Esophagus muscularis mucosa (tissue), 4 donors: Measurements from ENCODE around the gene OR2T8. TPM values are rescaled to one million over a fixed set of nuclear protein-coding genes. Genes with fewer than 3 reads are reported as not detected.

Experiments
- DNase-seq: peaks from one replicate; pipeline ENCODE4 v3.0.0-alpha.2; 2017; ENCODE audit errors: extremely low spot score
- H3K27ac ChIP-seq, 4 donors: fragments of 200-600 bp; sonication (generic); replicated peaks in 1 of 4; 1 replicate in 3 of 4; 2 replicates in 1 of 4; pipeline ENCODE4 v1.5.1; 2016 to 2019; ENCODE audit warnings: mild to moderate bottlenecking in 1 of 4
- H3K27me3 ChIP-seq, 4 donors: fragments of 200-600 bp; sonication (generic); one replicate each; pipeline versions ENCODE4 v1.5.1 to v1.6.0; 2016 to 2019
- H3K36me3 ChIP-seq, 4 donors: fragments of 200-600 bp; sonication (generic); one replicate each; pipeline ENCODE4 v1.5.1; 2016 to 2019
- H3K4me1 ChIP-seq, 4 donors: fragments of 200-600 bp; sonication (generic); one replicate each; pipeline ENCODE4 v1.5.1; 2016 to 2019
- H3K4me3 ChIP-seq, 4 donors: fragments of 200-600 bp; sonication (generic); 1 replicate in 2 of 4; 2 replicates in 2 of 4; pipeline ENCODE4 v1.5.1; 2016 to 2019; ENCODE audit warnings: mild to moderate bottlenecking in 4 of 4, moderate library complexity in 1 of 4
- H3K9me3 ChIP-seq, 4 donors: fragments of 200-600 bp; sonication (generic); 1 replicate in 3 of 4; 2 replicates in 1 of 4; pipeline ENCODE4 v1.5.1; 2016 to 2019
- CTCF ChIP-seq, 3 experiments: fragments of 200-600 bp in 2 of 3; fragments of 450-650 bp in 1 of 3; sonication (generic) in 2 of 3; IDR thresholded peaks; one replicate each; pipeline ENCODE4 v1.5.1; 2017 to 2019; ENCODE audit warnings: antibody characterized with exemption in 3 of 3, mild to moderate bottlenecking in 2 of 3, moderate library complexity in 1 of 3
- EP300 ChIP-seq: sonication (generic); formaldehyde crosslinking; IDR thresholded peaks from one replicate; pipeline ENCODE4 v1.6.1; 2017; ENCODE audit warnings: antibody characterized with exemption
- POLR2A ChIP-seq: fragments of 450-650 bp; IDR thresholded peaks from one replicate; pipeline ENCODE4 v1.6.1; 2017; ENCODE audit warnings: antibody characterized with exemption, moderate library complexity, mild to moderate bottlenecking, low read depth
- POLR2AphosphoS5 ChIP-seq, 2 donors: sonication (generic); formaldehyde crosslinking; IDR thresholded peaks; one replicate each; pipeline ENCODE4 v1.6.1; 2017; ENCODE audit warnings: antibody characterized with exemption in 2 of 2
- WGBS: methylation state at CpG from one replicate; pipeline ENCODE4 v1.1.5; 2018; 5-methylcytosine and 5-hydroxymethylcytosine counted together
- intact Hi-C: fragments of 100-400 bp; cut with DNase I; formaldehyde crosslinking; loops from one replicate; pipeline ENCODE4 v1.15.1; 2023
- total RNA-seq, 4 donors: library from RNA; depleted of rRNA; stranded (reverse); fragments of >200 nt; gene quantifications; one replicate each; pipeline versions ENCODE4 v1.1.0 to v1.2.1, GENCODE V29; 2016

Gene OR2T8
- total RNA-seq, 4 donors from 2014 or later, result not detected

- WGBS, result 84% methylated on average over 8 of the region's 14 CpGs
- Histone ChIP-seq H3K27me3 (no peaks in the 10 kb centered on the region), H3K36me3 (no peaks in the 10 kb centered on the region), H3K9me3 (peaks cover 0 to 10% (median 0%) of the 10 kb centered on the region in 4 donors), H3K4me3 (no peak overlapping the region), H3K27ac (no peak overlapping the region), H3K4me1 (no peaks in the 10 kb centered on the region)
- TF ChIP-seq POLR2AphosphoS5 (IDR thresholded peaks at IDR 0.05) (no peak), POLR2A (no peak)
- DNase-seq, result no peak
- intact Hi-C loops, result no loop called here
These were observed 24.1 kb upstream of the OR2T8 start for GRCh38 chr1:247895976-247896375.

GRCh38 chr1:247904122-247904521 is 15.9 kb upstream of the OR2T8 start:
- DNase-seq, result no peak
- H3K27ac ChIP-seq, result no peak overlapping the region
- H3K4me1 ChIP-seq, result no peaks in the 10 kb centered on the region
- TF ChIP-seq POLR2AphosphoS5 (IDR thresholded peaks at IDR 0.05) (no peak), EP300 (no peak), CTCF (IDR thresholded peaks at IDR 0.05) (no peak), POLR2A (no peak)
- H3K4me3 ChIP-seq, result no peak overlapping the region
- H3K27me3 ChIP-seq, result no peaks in the 10 kb centered on the region
- WGBS, result 85% methylated on average over 6 of the region's 6 CpGs
- intact Hi-C loops, result no loop called here
- peaks cover 0 to 2% (median 0%) of the 10 kb centered on the region in 4 donors for H3K9me3 ChIP-seq
- H3K36me3 ChIP-seq, result no peaks in the 10 kb centered on the region

- no peak for TF ChIP-seq POLR2A
- no peak for TF ChIP-seq POLR2AphosphoS5 (IDR thresholded peaks at IDR 0.05)
- no peak for TF ChIP-seq EP300
- no peak for TF ChIP-seq CTCF (IDR thresholded peaks at IDR 0.05)
- Histone ChIP-seq H3K4me3 (no peak overlapping the region), H3K36me3 (no peaks in the 10 kb centered on the region), H3K27ac (no peak overlapping the region), H3K9me3 (no peaks in the 10 kb centered on the region), H3K27me3 (no peaks in the 10 kb centered on the region), H3K4me1 (no peaks in the 10 kb centered on the region)
- WGBS, result 80% methylated on average over 10 of the region's 13 CpGs
- intact Hi-C loops, result no loop called here
- no peak for DNase-seq
These were observed 14.9 kb upstream of the OR2T8 start for GRCh38 chr1:247905181-247905580.

- Histone ChIP-seq H3K4me3 (peak overlapping the region; percentile 10 to 46 (median 24)), H3K27ac (no peak overlapping the region), H3K36me3 (no peaks in the 10 kb centered on the region), H3K4me1 (no peaks in the 10 kb centered on the region), H3K9me3 (no peaks in the 10 kb centered on the region), H3K27me3 (no peaks in the 10 kb centered on the region)
- 58% methylated on average over 9 of the region's 9 CpGs for WGBS
- intact Hi-C loops, result no loop called here
- DNase-seq, result no peak
- TF ChIP-seq POLR2A (no peak), CTCF (IDR thresholded peaks at IDR 0.05) (no peak), EP300 (no peak)
These were observed 14.0 kb upstream of the OR2T8 start for GRCh38 chr1:247905910-247906503.

- Histone ChIP-seq H3K27me3 (no peaks in the 10 kb centered on the region), H3K27ac (no peak overlapping the region), H3K36me3 (no peaks in the 10 kb centered on the region), H3K4me3 (peak overlapping the region; percentile 10 to 46 (median 24)), H3K9me3 (no peaks in the 10 kb centered on the region), H3K4me1 (no peaks in the 10 kb centered on the region)
- no peak for TF ChIP-seq POLR2A
- no peak for TF ChIP-seq POLR2AphosphoS5 (IDR thresholded peaks at IDR 0.05)
- no peak for TF ChIP-seq CTCF (IDR thresholded peaks at IDR 0.05)
- no peak for TF ChIP-seq EP300
- 39% methylated on average over 7 of the region's 7 CpGs for WGBS
- DNase-seq, result no peak
- intact Hi-C loops, result no loop called here
These were observed 13.5 kb upstream of the OR2T8 start for GRCh38 chr1:247906504-247907047.
